AG04450 (cell line): ENCODE results near the gene TMEM244. TPM values are rescaled to one million over a fixed set of nuclear protein-coding genes. Genes with fewer than 3 reads are reported as not detected.
"Not testable (repeated sequence)": the region's sequence is repeated elsewhere in the genome, so short reads cannot be mapped to it uniquely, and the experiment has no call there.

Experiments
- CTCF ChIA-PET: fragments of 300-600, 350-600 bp; formaldehyde crosslinking; extraction: SDS; loops from one replicate; lab custom pipeline; 2022; ENCODE audit warnings: antibody characterized with exemption, inconsistent platforms; lab: Charles Lee
- POLR2A ChIA-PET: fragments of 350-600 bp; formaldehyde crosslinking; extraction: SDS; loops from one replicate; lab custom pipeline; 2021; ENCODE audit warnings: antibody characterized with exemption, inconsistent platforms; lab: Yijun Ruan, JAX
- DNase-seq: peaks from one replicate; pipeline ENCODE4 v3.0.0-alpha.2; 2011; ENCODE audit warnings: low read depth, low spot score
- H3K27ac ChIP-seq: one replicate; pipeline ENCODE4 v1.5.1; 2012; ENCODE audit warnings: low read depth, low read length, control low read depth
- H3K27me3 ChIP-seq: one replicate; pipeline ENCODE4 v1.6.0; 2012; ENCODE audit warnings: low read length; ENCODE audit not compliant: control insufficient read depth, insufficient read depth
- H3K4me3 ChIP-seq: 2 replicates; pipeline ENCODE4 v1.5.1; 2011; ENCODE audit warnings: mild to moderate bottlenecking, low read depth, low read length, control low read depth
- H3K9me3 ChIP-seq: 2 replicates; pipeline ENCODE4 v1.5.1; 2012; ENCODE audit warnings: low read length; ENCODE audit not compliant: control insufficient read depth, insufficient read depth
- polyA plus RNA-seq: library from polyadenylated mRNA; depleted of rRNA; stranded (reverse); fragments of >200 nt; gene quantifications from 2 replicates; pipeline ENCODE4 v1.2.3, GENCODE V29; 2011
- TF ChIP-seq, protein P1 (sequence below): IDR thresholded peaks from 2 replicates; pipeline ENCODE4 v1.5.1; 2011; ENCODE audit warnings: low read depth, low read length, control low read depth, inconsistent platforms

The TMEM244 gene
- polyA plus RNA-seq, 1 experiment = not detected

DNA sequence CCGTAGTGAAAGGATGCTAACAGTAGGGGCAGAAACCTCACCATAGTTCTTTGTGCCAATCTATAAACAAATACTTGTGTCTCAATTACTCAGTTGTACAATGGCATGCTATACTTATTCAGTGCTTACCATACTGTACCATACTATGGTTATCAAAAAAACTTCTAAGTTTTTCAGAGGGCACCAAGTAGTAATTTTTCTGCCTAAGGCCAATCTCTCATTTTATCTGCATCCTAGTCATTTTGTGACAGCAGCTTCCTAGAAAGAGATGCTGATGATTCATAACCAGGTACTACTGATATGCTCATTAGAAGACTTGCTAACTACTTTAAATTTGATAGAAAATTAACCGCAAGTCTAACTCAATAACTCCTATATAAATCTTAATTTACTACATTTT lies 42.9 kb downstream of the TMEM244 start:
- Histone ChIP-seq H3K9me3 (no peaks in the 10 kb centered on the region), H3K27me3 (no peaks in the 10 kb centered on the region), H3K4me3 (no peak overlapping the region), H3K27ac (no peak overlapping the region)
- CTCF ChIA-PET = no interaction called here
- POLR2A ChIA-PET = no interaction called here
- TF ChIP-seq, protein P1, sequence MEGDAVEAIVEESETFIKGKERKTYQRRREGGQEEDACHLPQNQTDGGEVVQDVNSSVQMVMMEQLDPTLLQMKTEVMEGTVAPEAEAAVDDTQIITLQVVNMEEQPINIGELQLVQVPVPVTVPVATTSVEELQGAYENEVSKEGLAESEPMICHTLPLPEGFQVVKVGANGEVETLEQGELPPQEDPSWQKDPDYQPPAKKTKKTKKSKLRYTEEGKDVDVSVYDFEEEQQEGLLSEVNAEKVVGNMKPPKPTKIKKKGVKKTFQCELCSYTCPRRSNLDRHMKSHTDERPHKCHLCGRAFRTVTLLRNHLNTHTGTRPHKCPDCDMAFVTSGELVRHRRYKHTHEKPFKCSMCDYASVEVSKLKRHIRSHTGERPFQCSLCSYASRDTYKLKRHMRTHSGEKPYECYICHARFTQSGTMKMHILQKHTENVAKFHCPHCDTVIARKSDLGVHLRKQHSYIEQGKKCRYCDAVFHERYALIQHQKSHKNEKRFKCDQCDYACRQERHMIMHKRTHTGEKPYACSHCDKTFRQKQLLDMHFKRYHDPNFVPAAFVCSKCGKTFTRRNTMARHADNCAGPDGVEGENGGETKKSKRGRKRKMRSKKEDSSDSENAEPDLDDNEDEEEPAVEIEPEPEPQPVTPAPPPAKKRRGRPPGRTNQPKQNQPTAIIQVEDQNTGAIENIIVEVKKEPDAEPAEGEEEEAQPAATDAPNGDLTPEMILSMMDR = no peak
- DNase-seq = no peak

DNA sequence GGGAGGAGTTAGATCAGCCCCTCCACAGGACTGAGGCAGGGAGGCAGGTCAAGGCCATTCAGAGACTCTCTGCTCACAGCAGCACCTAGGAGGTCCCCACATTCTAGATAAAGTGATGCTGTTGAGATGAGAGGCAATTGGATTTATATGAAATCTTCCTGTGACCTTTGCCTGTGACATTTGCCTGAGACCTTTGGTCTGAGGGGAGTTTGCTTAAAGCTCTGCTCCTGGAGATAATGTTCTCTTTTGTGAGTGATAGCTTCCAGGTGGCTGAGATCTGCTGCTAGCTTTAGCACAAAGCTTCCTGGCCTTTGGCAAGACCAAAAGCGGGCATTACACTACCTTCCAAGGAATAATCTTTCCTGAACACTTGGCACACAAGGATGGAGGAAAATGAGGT lies 43.3 kb downstream of the TMEM244 start:
- no peak overlapping the region for H3K27ac ChIP-seq
- CTCF ChIA-PET = no interaction called here
- DNase-seq = no peak
- TF ChIP-seq, protein P1 = no peak
- no peaks in the 10 kb centered on the region for H3K9me3 ChIP-seq
- POLR2A ChIA-PET = no interaction called here
- H3K4me3 ChIP-seq = no peak overlapping the region
- no peaks in the 10 kb centered on the region for H3K27me3 ChIP-seq

DNA sequence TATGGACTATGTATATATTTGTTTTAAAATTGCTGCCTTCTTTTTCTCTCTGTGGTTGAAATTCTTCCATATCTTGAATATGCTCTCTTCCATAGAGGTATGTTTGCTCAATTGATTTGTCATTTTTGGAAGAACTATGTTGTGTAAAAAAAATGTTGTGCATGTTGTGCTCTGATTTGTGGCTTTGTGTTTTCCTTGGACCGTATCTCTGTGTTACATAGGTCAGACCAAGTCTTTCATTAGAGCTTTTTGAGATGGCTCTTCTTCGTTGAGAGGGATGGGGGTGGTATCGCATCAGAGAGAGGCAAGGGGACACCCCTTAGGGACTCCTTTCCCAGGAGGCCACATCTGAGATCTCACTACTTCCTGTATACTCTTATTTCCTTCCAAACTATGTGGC lies 43.8 kb downstream of the TMEM244 start:
- no peak overlapping the region for H3K27ac ChIP-seq
- TF ChIP-seq, protein P1 = no peak
- H3K27me3 ChIP-seq = no peaks in the 10 kb centered on the region
- DNase-seq = no peak
- no peak overlapping the region for H3K4me3 ChIP-seq
- no peaks in the 10 kb centered on the region for H3K9me3 ChIP-seq
- POLR2A ChIA-PET = no interaction called here
- CTCF ChIA-PET = no interaction called here

DNA sequence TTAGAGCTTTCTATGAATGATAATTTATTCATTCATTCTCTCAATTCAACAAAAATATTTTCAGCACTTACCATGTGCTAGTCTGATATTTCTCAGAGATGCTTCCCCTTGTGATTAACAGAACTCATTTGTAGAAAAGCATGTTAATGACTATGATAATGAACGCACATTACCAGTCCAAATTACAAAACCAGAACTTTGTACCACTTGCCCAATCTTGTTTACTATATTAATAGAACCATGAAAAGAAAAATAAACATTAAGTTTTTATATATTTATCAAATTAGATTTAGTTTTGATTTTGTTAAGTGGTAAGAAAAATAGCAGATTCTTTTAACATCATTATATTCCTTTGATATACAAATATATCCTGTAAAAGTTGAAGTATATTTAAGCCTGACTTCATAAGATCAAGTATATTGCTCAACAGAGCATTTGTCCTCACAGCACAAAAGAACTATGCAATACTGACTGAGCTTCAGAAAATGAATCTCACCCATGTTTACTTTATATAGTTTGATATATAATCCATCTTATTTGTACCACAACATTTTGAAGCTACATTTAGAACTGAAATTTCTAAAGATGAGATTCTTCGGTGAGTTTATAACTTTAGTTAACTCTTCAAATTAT lies 48.9 kb downstream of the TMEM244 start:
- no peak for DNase-seq
- Histone ChIP-seq H3K27me3 (no peaks in the 10 kb centered on the region), H3K9me3 (no peaks in the 10 kb centered on the region), H3K4me3 (no peak overlapping the region), H3K27ac (no peak overlapping the region)
- POLR2A ChIA-PET = no interaction called here
- CTCF ChIA-PET = interaction anchor here (1.1 kb wide), 1 partner anchor 37 kb away, joined by 5 read pairs; no protein-coding TSS in a partner anchor
- TF ChIP-seq, protein P1 = no peak

DNA sequence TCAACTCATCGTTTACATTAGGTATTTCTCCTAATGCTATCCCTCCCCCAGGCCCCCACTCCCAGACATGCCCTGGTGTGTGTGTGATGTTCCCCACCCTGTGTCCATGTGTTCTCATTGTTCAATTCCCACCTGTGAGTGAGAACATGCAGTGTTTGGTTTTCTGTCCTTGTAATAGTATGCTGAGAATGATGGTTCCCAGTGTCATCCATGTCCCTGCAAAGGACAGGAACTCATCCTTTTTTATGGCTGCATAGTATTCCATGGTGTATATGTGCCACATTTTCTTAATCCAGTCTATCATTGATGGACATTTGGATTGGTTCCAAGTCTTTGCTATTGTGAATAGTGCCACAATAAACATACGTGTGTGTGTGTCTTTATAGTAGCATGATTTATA lies 54.0 kb downstream of the TMEM244 start:
- POLR2A ChIA-PET = not testable (repeated sequence)
- CTCF ChIA-PET = interaction anchor here (1.4 kb wide), 1 partner anchor 32 kb away, joined by 3 read pairs; no protein-coding TSS in a partner anchor

DNA sequence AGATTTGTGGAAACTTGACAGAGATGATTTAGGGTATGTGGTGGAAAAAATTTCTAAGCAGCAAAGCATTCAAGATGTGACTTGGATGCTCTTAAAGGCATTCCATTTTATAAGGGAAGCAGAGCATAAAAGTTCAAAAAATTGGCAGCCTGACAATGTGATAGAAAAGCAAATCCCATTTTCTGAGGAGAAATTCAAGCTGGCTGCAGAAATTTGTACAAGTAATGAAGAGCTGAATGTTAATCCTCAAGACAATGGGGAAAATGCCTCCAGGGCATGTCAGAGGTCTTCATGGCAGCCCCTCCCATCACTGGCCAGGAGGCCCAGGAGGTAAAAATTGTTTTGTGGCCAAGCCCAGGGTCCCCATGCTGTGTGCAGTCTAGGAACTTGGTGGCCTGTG lies 58.2 kb downstream of the TMEM244 start:
- POLR2A ChIA-PET, H3K27me3 ChIP-seq, DNase-seq, H3K27ac ChIP-seq, CTCF ChIA-PET, H3K9me3 ChIP-seq, H3K4me3 ChIP-seq: not testable (repeated sequence)

More for the DNA sequence above, 54.0 kb downstream of the TMEM244 start:
- not testable (repeated sequence) for H3K9me3 ChIP-seq, H3K27me3 ChIP-seq, DNase-seq, H3K27ac ChIP-seq, H3K4me3 ChIP-seq
